HCT116 (cell line): ENCODE data around the gene RBKS. TPM values are rescaled to one million over a fixed set of nuclear protein-coding genes. Genes with fewer than 3 reads are reported as not detected.
"Not testable (repeated sequence)": the region's sequence is repeated elsewhere in the genome, so short reads cannot be mapped to it uniquely, and the experiment has no call there.

Experiments used
- ATAC-seq: fragments of 200-7000 bp; cut with Tn5 transposase; 2 replicates; pipeline ENCODE4 v1.9.1; 2020; ENCODE audit warnings: mild to moderate bottlenecking, moderate library complexity
- BruUV-seq: library from RNA; stranded (reverse); fragments of 400-500 nt; replicated peaks from 2 replicates; lab custom pipeline; 2021; lab: Mats Ljungman, UMichigan
- CTCF ChIA-PET: fragments of 300-600 bp; sonication (Branson Sonifier 250); formaldehyde crosslinking; loops from one replicate; lab custom pipeline; 2021; ENCODE audit warnings: antibody characterized with exemption; lab: Charles Lee
- POLR2A ChIA-PET: fragments of 300-600, 350-600 bp; sonication (Branson Sonifier 250); formaldehyde crosslinking; loops from one replicate; lab custom pipeline; 2021; ENCODE audit warnings: antibody characterized with exemption; lab: Charles Lee
- RAD21 ChIA-PET, 2 experiments: fragments of 300-600 bp; sonication (Branson Sonifier 250); formaldehyde crosslinking; loops; one replicate each; lab custom pipeline; 2023; ENCODE audit warnings: low total read pairs in 2 of 2; ENCODE audit not compliant: uncharacterized antibody in 2 of 2, unreplicated experiment in 2 of 2, low non-redundant PET in 1 of 2; lab: Charles Lee
- DNase-seq: peaks from one replicate; pipeline ENCODE4 v3.0.0-alpha.2; 2010; ENCODE audit warnings: low read depth, low spot score
- H2AFZ ChIP-seq: fragments of 200-600 bp; shearing (Covaris generic), sonication (generic); 2 replicates; pipeline ENCODE4 v1.6.1; 2017; ENCODE audit warnings: low read depth, mixed run types, mixed read lengths, antibody characterized with exemption, low read length; ENCODE audit not compliant: poor library complexity, severe bottlenecking
- H3K27ac ChIP-seq: 2 replicates; pipeline ENCODE4 v1.5.1; 2012; ENCODE audit warnings: low read depth, low read length
- H3K27me3 ChIP-seq: fragments of 200-600 bp; sonication (generic); 2 replicates; pipeline ENCODE4 v1.6.1; 2016; ENCODE audit warnings: mixed run types, low read length, mixed read lengths; ENCODE audit not compliant: insufficient read depth
- H3K36me3 ChIP-seq, 2 experiments: fragments of 200-500 bp in 1 of 2; fragments of 200-600 bp in 1 of 2; sonication (Bioruptor generic) in 1 of 2; sonication (generic) in 1 of 2; 2 replicates each; pipeline versions ENCODE4 v1.5.1 to v1.6.1; 2014 to 2016; ENCODE audit warnings: low read length in 2 of 2, inconsistent platforms in 1 of 2, mixed read lengths in 1 of 2, mixed run types in 1 of 2; ENCODE audit not compliant: insufficient read depth in 2 of 2, control insufficient read depth in 1 of 2
- H3K4me1 ChIP-seq, 2 experiments: fragments of 200-600 bp in 1 of 2; sonication (generic) in 1 of 2; 2 replicates each; pipeline versions ENCODE4 v1.5.1 to v1.6.1; 2012 to 2017; ENCODE audit warnings: low read length in 2 of 2, inconsistent platforms in 1 of 2, mild to moderate bottlenecking in 1 of 2, mixed read lengths in 1 of 2, mixed run types in 1 of 2, moderate library complexity in 1 of 2; ENCODE audit not compliant: insufficient read depth in 2 of 2, control insufficient read depth in 1 of 2
- H3K4me2 ChIP-seq: fragments of 200-600 bp; sonication (generic); 2 replicates; pipeline ENCODE4 v1.6.1; 2017; ENCODE audit warnings: mixed run types, low read length, mixed read lengths
- H3K4me3 ChIP-seq, 2 experiments: fragments of 200-600 bp in 1 of 2; sonication (generic) in 1 of 2; replicated peaks in 1 of 2; 2 replicates each; pipeline ENCODE4 v1.5.1; 2011 to 2016; ENCODE audit warnings: low read length in 2 of 2, control low read depth in 1 of 2, low read depth in 1 of 2, mild to moderate bottlenecking in 1 of 2, mixed read lengths in 1 of 2, mixed run types in 1 of 2
- H3K79me2 ChIP-seq: fragments of 200-600 bp; sonication (generic); 2 replicates; pipeline ENCODE4 v1.6.1; 2017; ENCODE audit warnings: mild to moderate bottlenecking, mixed run types, low read length, moderate library complexity, mixed read lengths; ENCODE audit not compliant: insufficient read depth
- H3K9ac ChIP-seq: fragments of 200-600 bp; sonication (generic); 2 replicates; pipeline ENCODE4 v1.6.1; 2016; ENCODE audit warnings: low read length, mixed read lengths
- H3K9me2 ChIP-seq: fragments of 200-600 bp; sonication (generic), shearing (Covaris generic); 2 replicates; pipeline ENCODE4 v1.6.1; 2017; ENCODE audit warnings: mixed run types, mild to moderate bottlenecking, moderate library complexity; ENCODE audit not compliant: insufficient read depth
- H3K9me3 ChIP-seq, 2 experiments: fragments of 200-500 bp in 1 of 2; fragments of 200-600 bp in 1 of 2; sonication (Bioruptor generic) in 1 of 2; sonication (generic) in 1 of 2; 2 replicates each; pipeline ENCODE4 v1.6.1; 2014 to 2017; ENCODE audit warnings: low read length in 2 of 2, mixed read lengths in 2 of 2, inconsistent platforms in 1 of 2, low read depth in 1 of 2, mild to moderate bottlenecking in 1 of 2, mixed run types in 1 of 2, moderate library complexity in 1 of 2; ENCODE audit not compliant: control insufficient read depth in 1 of 2, insufficient read depth in 1 of 2
- H4K20me1 ChIP-seq: fragments of 200-600 bp; sonication (generic), shearing (Covaris generic); 2 replicates; pipeline ENCODE4 v1.6.1; 2017; ENCODE audit warnings: mixed run types, mild to moderate bottlenecking, moderate library complexity; ENCODE audit not compliant: insufficient read depth
- EGR1 ChIP-seq: IDR thresholded peaks from 2 replicates; pipeline ENCODE4 v1.6.1; 2012; ENCODE audit warnings: low read depth
- ELF1 ChIP-seq: IDR thresholded peaks from 2 replicates; pipeline ENCODE4 v1.6.1; 2012; ENCODE audit warnings: low read depth, borderline replicate concordance
- EZH2 ChIP-seq: fragments of 200-600 bp; sonication (generic); IDR thresholded peaks from 2 replicates; pipeline ENCODE4 v1.6.1; 2017; ENCODE audit warnings: antibody characterized with exemption, mixed run types
- JUND ChIP-seq: IDR thresholded peaks from 2 replicates; pipeline ENCODE4 v1.6.1; 2012
- ZFX ChIP-seq: fragments of 450-650 bp; IDR thresholded peaks from 2 replicates; pipeline ENCODE4 v1.6.1; 2017
- ZNF274 ChIP-seq: fragments of 200-500 bp; sonication (Bioruptor generic); IDR thresholded peaks from 2 replicates; pipeline ENCODE4 v1.6.1; 2014; ENCODE audit warnings: mild to moderate bottlenecking, low read depth, low read length, inconsistent platforms
- intact Hi-C: fragments of 100-400 bp; cut with micrococcal nuclease; formaldehyde crosslinking; loops from 2 replicates; pipeline ENCODE4 v1.10.0; 2022
- total RNA-seq: library from RNA; stranded (reverse); gene quantifications from one replicate; pipeline ENCODE4 v1.2.1, GENCODE V29; 2021; ENCODE audit not compliant: unreplicated experiment
- TF ChIP-seq, protein P1 (sequence below): IDR thresholded peaks from 2 replicates; pipeline ENCODE4 v1.6.1; 2012

Gene RBKS
- total RNA-seq, 1 experiment from 2014 or later, result 2.4 TPM

DNA sequence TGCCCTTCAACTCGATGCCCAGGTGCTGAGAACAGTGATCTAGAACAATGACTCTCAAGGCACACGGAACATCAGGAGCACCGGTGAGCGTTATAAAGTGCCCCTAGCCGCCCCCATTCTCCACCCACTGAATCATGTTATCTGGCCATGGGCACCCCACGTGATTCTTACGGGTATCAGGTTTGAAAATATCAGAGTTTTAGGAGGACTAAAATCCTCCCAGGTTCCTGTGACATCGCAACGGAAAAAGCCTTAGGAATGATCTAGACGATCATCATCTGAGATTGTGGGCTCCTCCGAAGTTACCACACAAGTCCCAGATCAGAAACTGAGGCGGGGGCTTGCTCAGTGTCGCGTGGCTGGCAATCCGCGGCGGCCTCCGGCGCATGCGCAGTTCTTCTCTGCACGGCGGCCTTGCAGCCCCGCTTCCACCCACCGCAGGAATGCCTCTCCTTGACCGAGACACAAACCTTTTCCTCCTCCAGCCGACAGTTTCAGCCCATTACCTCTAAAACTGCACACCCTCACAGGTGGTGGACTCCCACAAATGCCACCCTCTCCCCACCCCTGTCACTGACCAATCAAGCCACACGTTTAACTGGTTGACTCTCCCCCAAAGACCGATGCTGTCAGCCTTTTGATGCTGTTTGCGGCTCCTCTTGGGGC lies 124.4 kb downstream of the RBKS start (continued):
- TF ChIP-seq ZFX, result peak; percentile 33; the same call in 1 of the 2 replicates
- TF ChIP-seq ZNF274, result no peak
- TF ChIP-seq JUND, result no peak
- TF ChIP-seq EZH2, result no peak

DNA sequence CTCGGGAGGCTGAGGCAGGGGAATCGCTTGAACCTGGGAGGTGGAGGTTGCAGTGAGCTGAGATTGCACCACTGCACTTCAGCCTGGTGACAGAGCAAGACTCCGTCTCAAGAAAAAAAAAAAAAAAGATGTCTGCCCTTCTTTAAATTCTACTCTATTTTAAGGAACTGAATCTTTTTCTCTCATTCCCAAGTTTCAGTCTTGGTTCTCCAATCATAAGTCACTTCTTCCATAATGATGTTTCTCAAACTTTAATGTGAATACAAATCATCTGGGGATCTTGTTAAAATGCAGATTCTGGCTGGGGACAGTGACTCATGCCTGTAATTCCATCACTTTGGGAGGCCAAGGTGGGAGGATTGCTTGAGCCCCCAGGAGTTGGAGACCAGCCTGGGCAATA lies 125.7 kb downstream of the RBKS start:
- H3K36me3 ChIP-seq, H3K9me2 ChIP-seq, H3K9me3 ChIP-seq, intact Hi-C loops, H2AFZ ChIP-seq, ATAC-seq, DNase-seq, H3K27me3 ChIP-seq, H3K27ac ChIP-seq, H3K4me2 ChIP-seq, H3K9ac ChIP-seq, H4K20me1 ChIP-seq, H3K4me3 ChIP-seq, BruUV-seq, RAD21 ChIA-PET, H3K79me2 ChIP-seq: not testable (repeated sequence)
- H3K4me1 ChIP-seq, result peaks cover 16 to 42% of the 10 kb centered on the region in 2 experiments
- ChIA-PET CTCF (interaction anchor here (2.0 kb wide), 1 partner anchor 11 kb away, joined by 16 read pairs; no protein-coding TSS in a partner anchor), POLR2A (interaction anchor here (1.5 kb wide), 1 partner anchor 628 kb away, joined by 3 read pairs; the partner anchor contains the start of gene FOSL2)

DNA sequence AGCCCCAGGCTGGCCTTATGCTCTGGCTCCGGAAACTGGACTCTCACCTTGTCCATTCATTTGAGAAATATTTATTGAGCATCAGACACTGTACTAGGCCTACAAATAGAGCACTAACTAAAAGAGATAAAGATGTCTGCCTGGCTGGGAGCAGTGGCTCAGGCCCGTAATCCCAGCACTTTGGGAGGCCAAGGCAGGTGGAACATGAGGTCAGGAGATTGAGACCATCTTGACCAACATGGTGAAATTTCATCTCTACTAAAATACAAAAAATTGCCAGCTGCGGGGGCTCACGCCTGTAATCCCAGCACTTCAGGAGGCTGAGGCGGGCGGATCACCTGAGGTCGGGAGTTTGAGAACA lies 126.3 kb downstream of the RBKS start:
- H3K4me1 ChIP-seq, result peaks cover 16 to 42% of the 10 kb centered on the region in 2 experiments
- H3K79me2 ChIP-seq, result no peaks in the 10 kb centered on the region
- H3K36me3 ChIP-seq, result no peaks in the 10 kb centered on the region
- CTCF ChIA-PET, result interaction anchor here (2.0 kb wide), 1 partner anchor 10 kb away, joined by 16 read pairs; no protein-coding TSS in a partner anchor
- TF ChIP-seq EGR1 (no peak), ELF1 (no peak)
- TF ChIP-seq, protein P1, sequence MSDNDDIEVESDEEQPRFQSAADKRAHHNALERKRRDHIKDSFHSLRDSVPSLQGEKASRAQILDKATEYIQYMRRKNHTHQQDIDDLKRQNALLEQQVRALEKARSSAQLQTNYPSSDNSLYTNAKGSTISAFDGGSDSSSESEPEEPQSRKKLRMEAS, result no peak
- no peak overlapping the region for H2AFZ ChIP-seq
- H3K27ac ChIP-seq, result no peak overlapping the region
- POLR2A ChIA-PET, result interaction anchor here (1.5 kb wide), 1 partner anchor 629 kb away, joined by 3 read pairs; the partner anchor contains the start of gene FOSL2
- no peak overlapping the region for H3K4me2 ChIP-seq
- H3K4me3 ChIP-seq, result no peak overlapping the region
- BruUV-seq, result no TSS peak
- no peak overlapping the region for H3K9ac ChIP-seq
- no peaks in the 10 kb centered on the region for H4K20me1 ChIP-seq
- H3K9me3 ChIP-seq, result no peaks in the 10 kb centered on the region
- ATAC-seq (no peak), DNase-seq (no peak)
- intact Hi-C loops, result no loop called here
- no peaks in the 10 kb centered on the region for H3K27me3 ChIP-seq
- no peaks in the 10 kb centered on the region for H3K9me2 ChIP-seq
- RAD21 ChIA-PET, result no interaction called here
